GM12865 (cell line): ENCODE measurements around the gene PLEKHA5.

Experiments
- DNase-seq: peaks from one replicate; pipeline ENCODE4 v3.0.0; 2010; ENCODE audit warnings: low read depth
- H3K4me3 ChIP-seq: 2 replicates; pipeline ENCODE4 v1.5.1; 2011; ENCODE audit warnings: mild to moderate bottlenecking, low read depth, low read length, control low read depth
- CTCF ChIP-seq: IDR thresholded peaks from 2 replicates; pipeline ENCODE4 v1.5.1; 2011; ENCODE audit warnings: low read length, control low read depth, low read depth, inconsistent platforms; ENCODE audit not compliant: insufficient read depth; ENCODE audit errors: missing control alignments

PLEKHA5 gene

GRCh38 chr12:19251481-19252132 is 122.1 kb downstream of the PLEKHA5 start:
- H3K4me3 ChIP-seq = no peak overlapping the region
- TF ChIP-seq CTCF = no peak

DNA sequence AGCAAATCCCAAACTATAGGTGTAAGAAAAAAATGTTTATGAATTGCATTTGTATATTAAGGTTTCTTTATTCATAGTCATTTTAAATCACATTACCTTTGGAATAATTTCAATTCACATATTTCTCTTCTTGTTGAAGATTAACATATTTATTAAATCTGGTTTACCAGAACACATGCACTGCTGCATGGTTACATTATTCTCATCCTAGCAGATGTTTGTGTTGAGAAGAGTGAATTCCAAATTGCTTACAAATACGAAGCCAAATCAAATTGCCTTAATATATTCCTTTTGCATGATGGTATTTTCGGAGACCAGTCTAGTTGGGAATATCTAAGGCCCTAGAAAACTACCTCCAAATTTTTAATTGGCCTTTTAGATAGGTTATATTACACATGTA is 130.6 kb downstream of the PLEKHA5 start:
- no peak overlapping the region for H3K4me3 ChIP-seq
- TF ChIP-seq CTCF = no peak
- no peak for DNase-seq

More at GRCh38 chr12:19251481-19252132, 122.1 kb downstream of the PLEKHA5 start:
- no peak for DNase-seq

DNA sequence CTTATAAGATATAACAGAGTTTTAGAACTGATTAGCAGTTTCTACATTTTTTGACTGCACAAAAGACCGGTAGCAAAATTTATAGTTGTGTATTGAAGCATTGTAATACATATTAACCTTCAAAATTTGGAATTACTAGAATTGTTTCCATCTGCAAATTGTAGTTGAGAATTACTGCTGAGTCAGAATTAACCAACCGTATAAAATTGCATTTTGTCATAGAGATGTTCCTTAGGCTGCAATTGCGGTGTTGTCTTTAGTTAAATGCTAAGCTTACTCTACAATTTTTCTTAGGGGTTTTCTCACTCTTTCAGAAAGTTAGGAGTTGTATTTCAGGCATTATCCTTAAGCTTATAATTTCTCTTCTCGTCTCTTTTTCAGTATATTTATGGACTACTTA is 132.2 kb downstream of the PLEKHA5 start:
- TF ChIP-seq CTCF = no peak
- H3K4me3 ChIP-seq = no peak overlapping the region
- no peak for DNase-seq

DNA sequence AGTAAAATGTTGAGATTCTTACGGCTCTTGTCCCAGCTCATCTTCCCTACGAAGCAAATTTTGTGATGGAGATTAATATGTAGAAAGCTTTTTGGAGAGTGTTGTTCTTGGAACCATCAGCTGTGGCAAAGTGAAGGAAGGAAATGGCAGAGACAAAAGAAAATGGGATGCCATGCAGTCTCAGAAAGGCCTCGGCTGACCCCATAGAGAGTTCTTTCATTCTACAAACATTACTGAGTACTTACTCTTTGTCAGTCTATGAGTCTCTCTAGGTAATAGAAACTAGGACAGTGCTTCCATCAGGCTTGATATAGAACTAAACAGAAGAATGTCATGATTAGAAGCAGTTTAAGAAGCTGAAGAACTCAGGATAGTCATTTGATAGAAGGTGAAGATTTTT is 134.1 kb downstream of the PLEKHA5 start:
- H3K4me3 ChIP-seq = no peak overlapping the region
- no peak for DNase-seq
- TF ChIP-seq CTCF = no peak

DNA sequence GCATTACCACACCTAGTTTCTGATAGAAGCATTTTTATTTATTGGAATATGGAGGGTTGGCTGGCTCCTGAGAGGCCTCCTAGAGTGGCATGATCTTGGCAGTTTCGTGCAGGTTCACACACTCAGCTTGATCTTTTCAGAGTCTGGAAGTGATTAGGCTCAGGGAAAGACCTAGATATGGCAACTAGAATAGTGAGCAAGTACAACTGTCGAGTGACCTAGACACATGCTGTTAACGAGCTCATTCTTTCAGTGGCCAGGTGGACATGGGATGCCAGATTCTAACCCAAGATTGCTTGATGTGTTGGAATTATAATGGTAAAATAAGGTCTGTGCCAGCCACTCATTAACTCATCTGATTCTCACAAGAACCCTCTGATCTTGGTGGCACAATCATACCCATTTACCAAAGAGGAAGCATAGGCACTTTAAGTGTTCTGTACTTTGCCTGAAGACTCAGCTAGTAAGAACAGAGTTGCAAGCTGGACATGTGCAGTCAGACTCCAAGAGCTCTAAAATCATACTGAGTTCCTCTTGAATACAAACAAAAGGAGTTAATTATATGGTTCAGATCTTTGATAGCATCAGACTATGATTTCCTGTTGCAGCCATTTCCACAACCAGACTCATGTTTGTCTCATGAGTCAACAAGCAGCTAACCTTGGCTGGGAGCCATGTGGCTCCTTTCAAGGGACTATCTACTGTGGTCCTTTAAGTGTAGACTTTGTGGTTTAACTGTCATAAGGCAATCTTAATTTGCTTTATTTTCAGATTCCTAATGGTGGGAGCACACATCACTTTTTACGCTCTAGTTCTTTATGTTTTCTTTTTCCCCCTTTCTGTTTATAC is 144.2 kb downstream of the PLEKHA5 start:
- no peak overlapping the region for H3K4me3 ChIP-seq
- no peak for TF ChIP-seq CTCF
- peak; percentile 25 for DNase-seq

GRCh38 chr12:19276767-19277166 is 147.2 kb downstream of the PLEKHA5 start:
- no peak for DNase-seq
- no peak overlapping the region for H3K4me3 ChIP-seq
- no peak for TF ChIP-seq CTCF
